Measurements from ENCODE around the gene DIS3L2.
"Not testable (repeated sequence)": the region's sequence is repeated elsewhere in the genome, so short reads cannot be mapped to it uniquely, and the experiment has no call there.

The DIS3L2 gene

DNA sequence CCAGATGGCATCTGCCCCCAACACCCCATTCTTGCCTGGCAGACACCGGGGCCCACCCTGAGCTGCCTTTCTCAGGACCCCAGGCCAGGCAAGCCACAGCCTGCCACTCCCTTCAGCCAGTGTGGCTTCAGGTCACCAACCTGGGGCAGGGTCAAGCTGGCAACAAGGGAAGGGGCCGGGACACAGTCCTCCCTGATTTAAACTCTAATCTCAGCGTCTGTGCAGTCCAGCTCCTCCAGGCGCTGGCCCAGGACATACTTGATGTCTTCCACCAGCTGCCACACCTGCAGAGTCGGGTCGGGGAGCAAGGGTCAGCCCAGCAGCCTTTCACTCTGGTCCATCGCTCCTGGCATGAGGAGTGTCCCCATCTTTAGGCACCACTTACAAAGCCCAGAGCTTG, 388.0 kb downstream of the DIS3L2 start:
- DNase-seq (ENCODE audit: low read depth): no peak

- no peak for DNase-seq (ENCODE audit: low read depth)
Observed at GRCh38 chr2:232349946-232350635, 388.6 kb downstream of the DIS3L2 start.

- no peak for DNase-seq (ENCODE audit: low read depth)
Observed at GRCh38 chr2:232350804-232351685, 389.5 kb downstream of the DIS3L2 start.

- no peak for DNase-seq (ENCODE audit: low read depth)
Observed at GRCh38 chr2:232351686-232352510, 390.4 kb downstream of the DIS3L2 start.

DNA sequence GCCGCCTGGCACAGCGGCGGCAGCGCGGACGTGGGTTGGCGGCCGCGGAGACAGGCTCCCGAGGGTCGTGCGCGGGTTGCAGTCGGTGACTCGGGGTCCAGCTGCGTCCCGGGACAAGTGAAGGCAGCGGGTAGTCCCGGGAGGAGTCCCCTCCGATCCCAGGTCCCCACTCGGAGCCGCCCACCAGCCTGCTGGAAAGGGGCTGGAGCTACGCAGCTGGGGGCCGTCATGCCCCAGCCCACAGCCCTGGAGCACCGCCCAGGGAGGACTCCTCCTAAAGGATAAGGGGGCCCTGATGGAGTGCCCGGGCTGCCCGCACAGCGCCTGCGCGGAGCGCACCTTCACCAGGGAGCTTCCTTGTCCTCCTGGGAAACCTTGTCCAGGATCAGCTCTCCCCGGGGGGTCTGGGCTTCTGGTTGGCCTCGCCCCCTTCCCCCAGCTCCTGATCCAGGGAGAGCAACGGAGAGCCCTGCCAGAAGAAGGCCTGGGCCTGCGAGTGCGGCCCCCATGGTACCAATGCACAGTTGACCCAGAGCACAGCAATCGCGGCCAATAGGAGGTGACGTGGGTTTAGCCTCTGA, 391.1 kb downstream of the DIS3L2 start:
- DNase-seq (ENCODE audit: low read depth): no peak

DNA sequence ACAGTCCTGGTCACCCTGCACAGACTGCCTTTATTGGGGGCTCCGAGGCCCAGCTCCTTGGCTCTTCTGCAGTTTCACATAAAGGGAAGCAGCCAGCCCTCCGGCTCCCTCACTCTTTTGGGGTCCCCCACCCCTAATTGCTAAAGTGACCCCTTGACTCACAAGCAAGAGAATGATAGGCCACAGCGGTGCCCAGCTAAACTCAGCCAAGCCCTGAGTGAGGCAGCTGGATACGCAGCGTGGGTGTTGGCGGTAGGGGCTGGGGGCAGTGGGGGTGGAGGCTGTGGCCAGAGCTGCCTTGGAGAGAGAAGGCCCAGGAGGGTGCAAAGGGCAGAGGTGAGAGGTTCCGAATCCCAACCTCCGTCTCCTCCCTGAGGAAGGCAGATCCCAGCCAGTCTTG, 391.6 kb downstream of the DIS3L2 start:
- DNase-seq (ENCODE audit: low read depth): no peak

GRCh38 chr2:232353660-232354059, 392.1 kb downstream of the DIS3L2 start:
- DNase-seq (ENCODE audit: low read depth): no peak

GRCh38 chr2:232354069-232354468, 392.6 kb downstream of the DIS3L2 start:
- DNase-seq (ENCODE audit: low read depth): no peak

DNA sequence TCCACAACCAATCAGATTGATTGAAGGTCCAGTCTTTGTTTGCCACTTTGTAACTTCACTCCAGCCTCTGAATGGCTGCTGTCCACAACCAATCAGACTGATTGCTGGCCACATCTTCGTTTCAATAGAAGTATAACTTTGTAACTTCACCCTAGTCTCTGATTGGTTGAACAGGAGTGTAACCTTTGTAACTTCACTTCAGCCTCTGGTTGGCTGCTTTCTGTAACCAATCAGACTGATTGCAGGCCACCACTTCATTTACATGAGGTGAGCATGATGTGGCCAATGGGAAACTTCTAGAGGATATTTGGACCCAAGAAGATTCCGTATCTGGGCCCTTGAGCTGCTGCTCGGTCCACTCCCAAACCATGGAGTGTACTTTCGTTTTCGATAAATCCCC, 400.1 kb downstream of the DIS3L2 start:
- no peak for DNase-seq (ENCODE audit: low read depth)

DNA sequence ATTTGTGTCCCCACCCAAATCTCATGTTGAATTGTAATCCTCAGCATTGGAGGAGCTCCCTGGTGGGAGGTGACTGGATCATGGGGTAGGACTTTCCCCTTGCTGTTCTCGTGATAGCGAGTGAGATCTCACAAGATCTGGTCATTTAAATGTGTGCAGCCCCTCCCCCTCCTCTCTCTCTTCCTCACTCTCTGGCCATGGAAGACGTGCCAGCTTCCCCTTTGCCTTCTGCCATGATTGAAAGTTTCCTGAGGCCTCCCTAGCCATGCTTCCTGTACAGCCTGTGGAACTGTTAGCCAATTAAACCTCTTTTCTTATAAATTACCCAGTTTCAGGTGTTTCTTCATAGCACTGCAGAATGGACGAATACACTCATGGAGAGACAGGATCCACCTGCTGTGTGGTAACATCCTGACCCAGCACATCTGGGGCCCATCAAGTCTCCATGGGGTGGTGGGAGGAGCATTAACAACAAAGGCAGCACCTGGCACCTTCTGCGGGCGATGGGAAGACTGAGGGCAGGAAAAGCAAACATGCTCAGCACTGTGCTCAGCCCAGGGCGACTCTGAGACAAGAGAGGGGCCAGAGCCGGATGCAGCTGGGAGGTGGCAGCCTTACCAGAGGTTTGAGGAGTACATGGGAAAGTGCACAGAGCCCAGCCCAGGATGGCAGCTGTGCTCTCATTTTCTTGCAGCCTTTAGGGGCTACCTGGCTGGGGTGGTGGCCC, 400.8 kb downstream of the DIS3L2 start:
- DNase-seq (ENCODE audit: low read depth): no peak

DNA sequence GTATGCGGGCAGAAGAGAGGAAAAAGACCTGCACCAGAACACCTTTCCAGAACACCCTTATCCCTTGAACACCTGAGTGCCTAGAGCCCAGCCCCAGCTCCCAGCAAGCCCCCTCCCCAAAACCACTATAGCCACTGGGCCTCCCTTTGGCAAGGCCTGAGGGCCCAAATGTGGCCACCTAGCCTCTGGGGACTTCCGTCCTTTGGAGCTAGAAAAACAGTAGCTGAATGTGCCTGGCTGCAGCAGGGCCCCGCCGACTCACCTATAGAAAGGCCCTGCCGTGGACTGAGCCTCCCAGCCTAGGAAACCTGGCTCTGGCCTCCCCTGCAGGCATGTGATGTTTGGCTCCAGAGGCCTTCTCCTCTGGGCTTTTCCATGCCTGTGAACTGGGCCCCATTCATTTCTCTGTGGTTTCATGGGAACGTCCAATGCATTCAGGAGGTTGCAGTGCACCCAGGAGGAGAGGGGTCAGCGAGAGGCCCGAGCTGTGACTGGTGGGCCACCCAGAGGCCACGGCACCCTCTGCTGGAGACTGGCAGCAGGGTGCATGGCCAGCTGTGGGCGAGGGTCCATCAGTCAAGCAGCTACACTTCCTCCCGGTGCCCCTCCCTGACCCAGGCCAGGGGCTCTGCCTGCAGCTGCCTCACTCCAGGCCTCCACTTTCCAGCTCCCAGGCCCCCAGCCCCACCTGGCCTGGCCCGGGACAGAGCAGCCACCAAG, 401.7 kb downstream of the DIS3L2 start:
- not testable (repeated sequence) for DNase-seq (ENCODE audit: low read depth)

GRCh38 chr2:232363784-232364615, 402.5 kb downstream of the DIS3L2 start:
- no peak for DNase-seq (ENCODE audit: low read depth)

DNA sequence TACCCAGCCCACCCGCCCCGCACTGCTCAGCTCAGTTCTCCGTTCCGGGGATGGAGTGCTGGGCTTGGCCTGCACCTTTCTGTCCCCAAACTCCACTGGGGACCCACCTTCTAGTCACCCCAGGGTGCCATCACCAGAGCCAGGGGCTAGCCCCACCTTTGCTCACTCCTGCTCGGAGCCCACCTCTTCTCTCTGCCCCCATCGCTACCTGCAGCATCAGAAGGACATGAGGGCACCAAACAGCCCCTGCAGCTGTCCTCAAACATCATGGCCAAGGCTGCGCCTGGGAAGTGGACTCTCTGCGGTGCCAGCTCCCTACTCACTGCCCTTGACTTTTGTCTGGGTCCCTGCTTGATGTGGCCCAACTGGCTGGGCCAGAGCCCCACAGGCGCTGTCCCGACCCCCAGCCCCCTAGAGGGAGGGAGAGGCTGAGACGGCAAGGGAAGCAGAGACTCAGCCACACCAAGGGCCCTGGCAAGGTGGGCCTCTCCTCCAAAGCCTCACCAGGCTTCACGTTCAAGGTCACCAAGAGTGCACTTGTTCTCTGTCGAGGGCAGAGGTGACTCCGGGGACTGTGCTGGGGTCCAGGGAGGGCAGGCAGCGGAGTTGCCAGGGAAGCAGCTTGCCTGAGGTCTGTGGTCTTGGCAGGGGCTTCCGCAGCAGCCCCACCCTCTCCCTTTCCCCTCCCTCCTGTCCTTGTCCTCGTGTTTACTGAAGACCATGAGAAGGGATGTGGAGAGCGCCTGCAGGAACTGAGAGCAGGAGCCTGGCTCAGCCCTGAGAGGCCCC, 403.5 kb downstream of the DIS3L2 start:
- DNase-seq (ENCODE audit: low read depth): not testable (repeated sequence)

DNA sequence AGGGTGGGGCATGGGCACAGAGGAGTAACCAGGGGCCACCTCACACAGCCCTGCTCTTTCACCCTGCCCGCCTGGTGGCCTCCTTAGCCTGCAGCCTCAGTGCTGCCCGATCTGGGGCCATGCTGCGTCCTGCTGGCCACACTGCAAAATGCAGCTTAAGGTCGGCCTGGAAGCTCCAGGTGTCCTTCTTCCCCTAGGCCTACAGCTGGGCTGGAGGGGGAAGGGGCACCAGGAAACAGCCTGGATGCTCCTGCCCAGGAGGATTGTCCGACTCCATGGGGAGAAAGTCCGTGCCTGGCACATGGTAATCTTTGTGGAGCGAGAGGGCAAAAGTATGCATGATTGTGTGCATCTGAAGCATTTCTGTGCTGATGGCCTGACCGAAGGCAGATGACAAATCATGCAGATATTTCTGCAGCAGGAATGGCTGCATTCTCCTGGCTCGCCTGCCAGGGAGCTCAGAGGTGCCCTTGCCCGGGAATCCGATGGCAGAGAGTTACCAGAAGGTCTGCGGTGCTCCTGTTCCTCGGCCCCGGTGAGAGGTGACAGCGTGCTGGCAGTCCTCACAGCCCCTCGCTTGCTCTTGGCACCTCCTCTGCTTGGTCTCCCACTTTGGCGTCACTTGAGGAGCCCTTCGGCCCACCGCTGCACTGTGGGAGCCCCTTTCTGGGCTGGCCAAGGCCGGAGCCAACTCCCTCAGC, 404.3 kb downstream of the DIS3L2 start:
- no peak for DNase-seq (ENCODE audit: low read depth)

- DNase-seq (ENCODE audit: low read depth): not testable (repeated sequence)
Observed at GRCh38 chr2:232366461-232366860, 404.9 kb downstream of the DIS3L2 start.

DNA sequence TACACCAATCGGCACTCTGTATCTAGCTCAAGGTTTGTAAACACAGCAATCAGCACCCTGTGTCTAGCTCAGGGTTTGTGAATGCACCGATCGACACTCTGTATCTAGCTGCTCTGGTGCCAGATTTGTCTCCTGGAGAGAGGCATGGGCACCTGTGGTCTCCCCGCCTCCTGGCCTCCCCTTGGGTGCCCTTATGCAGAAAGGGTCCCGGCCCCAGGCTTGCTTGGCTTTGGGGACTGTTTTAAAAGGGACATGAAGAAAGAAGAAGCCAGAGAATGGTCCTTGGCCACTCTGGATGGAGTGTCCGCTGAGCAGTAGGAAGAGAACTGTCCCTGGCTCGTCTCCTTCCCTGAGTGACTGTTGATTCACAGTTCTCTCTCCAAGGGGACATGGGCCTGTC, 405.5 kb downstream of the DIS3L2 start:
- no peak for DNase-seq (ENCODE audit: low read depth)

- DNase-seq (ENCODE audit: low read depth): no peak
Observed at GRCh38 chr2:232367591-232368233, 406.2 kb downstream of the DIS3L2 start.

- DNase-seq (ENCODE audit: low read depth): no peak
Observed at GRCh38 chr2:232368311-232368731, 406.8 kb downstream of the DIS3L2 start.
